PC-3 (cell line): ENCODE data around the gene ARHGEF25. TPM values are rescaled to one million over a fixed set of nuclear protein-coding genes. Genes with fewer than 3 reads are reported as not detected.

Experiments used
- ATAC-seq: fragments of 200-7000 bp; cut with Tn5 transposase; 2 replicates; pipeline ENCODE4 v1.9.1; 2020; ENCODE audit warnings: mild to moderate bottlenecking, moderate library complexity
- BruUV-seq: library from RNA; stranded (reverse); fragments of 400-500 nt; replicated peaks from 2 replicates; lab custom pipeline; 2021; lab: Mats Ljungman, UMichigan
- CTCF ChIA-PET: fragments of 300-600 bp; sonication (Branson Sonifier 250); formaldehyde crosslinking; loops from one replicate; lab custom pipeline; 2022; ENCODE audit warnings: antibody characterized with exemption; lab: Charles Lee
- POLR2A ChIA-PET: fragments of 300-600 bp; sonication (Branson Sonifier 250); formaldehyde crosslinking; loops from one replicate; lab custom pipeline; 2022; ENCODE audit warnings: antibody characterized with exemption; ENCODE audit not compliant: unreplicated experiment; lab: Charles Lee
- DNase-seq: peaks from one replicate; pipeline ENCODE4 v3.0.0-alpha.2; 2015
- H2AFZ ChIP-seq: fragments of 300-600 bp; sonication (generic); 2 replicates; pipeline ENCODE4 v1.6.0; 2016; ENCODE audit warnings: antibody characterized with exemption, low read length
- H3F3A ChIP-seq: fragments of 300-600 bp; sonication (generic); one replicate; pipeline ENCODE4 v1.6.0; 2017; ENCODE audit warnings: antibody characterized with exemption, low read length, control low read depth, mild to moderate bottlenecking; ENCODE audit not compliant: unreplicated experiment
- H3K27ac ChIP-seq: fragments of 300-600 bp; sonication (generic); 2 replicates; pipeline ENCODE4 v1.5.1; 2016; ENCODE audit warnings: mild to moderate bottlenecking, low read length
- H3K27me3 ChIP-seq: fragments of 300-600 bp; sonication (generic); 2 replicates; pipeline ENCODE4 v1.6.1; 2016; ENCODE audit warnings: low read length, mixed read lengths
- H3K36me3 ChIP-seq: fragments of 300-600 bp; sonication (generic); 2 replicates; pipeline ENCODE4 v1.6.1; 2016; ENCODE audit warnings: low read depth, mixed run types, low read length, mixed read lengths
- H3K4me1 ChIP-seq: fragments of 300-600 bp; sonication (generic); 2 replicates; pipeline ENCODE4 v1.5.1; 2016; ENCODE audit warnings: low read length; ENCODE audit not compliant: insufficient read depth
- H3K4me2 ChIP-seq: fragments of 300-600 bp; sonication (generic); 2 replicates; pipeline ENCODE4 v1.6.0; 2016; ENCODE audit warnings: low read length
- H3K4me3 ChIP-seq: fragments of 300-600 bp; sonication (generic); 2 replicates; pipeline ENCODE4 v1.5.1; 2016; ENCODE audit warnings: mild to moderate bottlenecking, low read length, mixed read lengths
- H3K79me2 ChIP-seq: fragments of 300-600 bp; sonication (generic); 2 replicates; pipeline ENCODE4 v1.6.1; 2017; ENCODE audit warnings: low read length, mixed read lengths
- H3K9ac ChIP-seq: fragments of 300-600 bp; sonication (generic); 2 replicates; pipeline ENCODE4 v1.6.0; 2016; ENCODE audit warnings: mild to moderate bottlenecking, low read length
- H3K9me2 ChIP-seq: fragments of 300-600 bp; sonication (generic); replicated peaks from 2 replicates; pipeline ENCODE4 v1.6.1; 2016; ENCODE audit warnings: mixed run types, low read length, mixed read lengths
- H3K9me3 ChIP-seq: fragments of 300-600 bp; sonication (generic); 2 replicates; pipeline ENCODE4 v1.6.1; 2016; ENCODE audit warnings: low read length, mixed read lengths
- H4K20me1 ChIP-seq: fragments of 300-600 bp; sonication (generic); 2 replicates; pipeline ENCODE4 v1.6.1; 2016; ENCODE audit warnings: low read length, mixed read lengths
- CTCF ChIP-seq: fragments of 300-600 bp; sonication (generic); conservative IDR thresholded peaks from 2 replicates; pipeline ENCODE4 v1.5.1; 2017; ENCODE audit warnings: antibody characterized with exemption, low read depth, mild to moderate bottlenecking, low read length
- EZH2 ChIP-seq: fragments of 300-600 bp; sonication (generic); IDR thresholded peaks from one replicate; pipeline ENCODE4 v1.6.1; 2017; ENCODE audit warnings: antibody characterized with exemption, mild to moderate bottlenecking, low read length; ENCODE audit not compliant: unreplicated experiment
- EZH2phosphoT487 ChIP-seq: fragments of 300-600 bp; sonication (generic); IDR thresholded peaks from 2 replicates; pipeline ENCODE4 v1.6.1; 2018; ENCODE audit warnings: mild to moderate bottlenecking, antibody characterized with exemption, low read length, borderline replicate concordance
- intact Hi-C: fragments of 100-400 bp; cut with micrococcal nuclease; formaldehyde crosslinking; loops from 2 replicates; pipeline ENCODE4 v1.9.0; 2023
- total RNA-seq: library from RNA; depleted of rRNA; stranded (reverse); fragments of >200 nt; gene quantifications from 2 replicates; pipeline ENCODE4 v1.2.3, GENCODE V29; 2014

ARHGEF25 gene
- total RNA-seq, 1 experiment from 2014 or later, result 10.0 TPM

DNA sequence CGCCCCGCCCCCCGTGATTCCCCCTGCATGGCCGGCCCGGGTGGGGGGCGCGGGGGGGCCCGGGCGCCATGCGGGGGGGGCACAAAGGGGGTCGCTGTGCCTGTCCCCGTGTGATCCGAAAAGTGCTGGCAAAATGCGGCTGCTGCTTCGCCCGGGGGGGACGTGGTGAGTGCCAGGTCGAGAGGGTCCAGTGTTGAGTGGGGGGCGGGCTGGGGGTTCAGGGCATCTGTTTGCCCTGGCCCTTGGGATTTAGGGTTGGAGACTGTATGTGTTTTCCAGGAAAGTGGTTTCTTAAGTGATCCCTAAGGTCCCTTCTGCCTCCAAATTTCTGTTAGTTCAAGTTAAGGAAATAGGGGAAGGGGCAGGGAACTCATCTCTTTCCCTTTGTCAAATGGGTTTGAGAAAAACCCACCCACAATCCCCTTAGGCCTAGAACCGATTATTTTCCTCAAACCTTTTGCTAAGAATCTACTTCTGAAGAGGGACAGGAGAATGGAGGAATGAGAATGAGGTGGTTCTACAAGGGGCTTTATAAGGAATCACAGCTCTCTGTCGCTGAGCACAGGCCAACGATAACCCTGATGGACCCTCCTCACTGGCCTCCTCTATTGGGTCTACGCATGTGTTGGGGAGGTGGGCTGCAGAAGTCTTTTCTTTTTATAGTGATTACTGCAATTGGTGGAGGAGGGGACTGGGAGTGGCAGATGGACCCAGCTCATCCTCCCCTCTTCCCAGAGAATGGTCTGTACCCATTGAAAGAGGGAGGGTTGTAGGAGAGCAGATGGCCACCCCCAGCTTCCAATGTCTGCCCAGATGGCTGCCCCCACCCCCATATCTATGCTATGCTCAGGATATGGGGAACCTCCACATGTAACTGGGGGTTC, 834 bp downstream of the ARHGEF25 start:
- H3K27me3 ChIP-seq, result no peaks in the 10 kb centered on the region
- intact Hi-C loops, result no loop called here
- peak overlapping the region; percentile 88 for H3K4me2 ChIP-seq
- ChIA-PET CTCF (interaction anchor here (0.6 kb wide), 1 partner anchor 122 kb away, joined by 3 read pairs; no protein-coding TSS in a partner anchor), POLR2A (no interaction called here)
- peak overlapping the region; percentile 78 for H3K4me3 ChIP-seq
- BruUV-seq, result TSS peak; percentile 72
- no peak for TF ChIP-seq EZH2phosphoT487
- TF ChIP-seq EZH2, result no peak
- TF ChIP-seq CTCF, result no peak
- DNase-seq (no peak), ATAC-seq (no peak)
- H2AFZ ChIP-seq, result peak overlapping the region; percentile 96; the same call in 1 of the 2 replicates
- H3K4me1 ChIP-seq, result peaks cover 9% of the 10 kb centered on the region; the same call in 1 of the 2 replicates
- no peaks in the 10 kb centered on the region for H4K20me1 ChIP-seq
- H3K79me2 ChIP-seq, result no peaks in the 10 kb centered on the region
- no peak overlapping the region for H3K27ac ChIP-seq
- H3F3A ChIP-seq, result no peaks in the 10 kb centered on the region
- peak overlapping the region; percentile 63; the same call in 1 of the 2 replicates for H3K9ac ChIP-seq
- H3K9me3 ChIP-seq, result no peaks in the 10 kb centered on the region
- H3K9me2 ChIP-seq, result no peaks in the 10 kb centered on the region
- H3K36me3 ChIP-seq, result no peaks in the 10 kb centered on the region

- H3K9me2 ChIP-seq, result no peaks in the 10 kb centered on the region
- no peaks in the 10 kb centered on the region for H3F3A ChIP-seq
- no peak overlapping the region for H3K4me3 ChIP-seq
- ATAC-seq (no peak), DNase-seq (no peak)
- TF ChIP-seq CTCF (no peak), EZH2phosphoT487 (no peak), EZH2 (no peak)
- H2AFZ ChIP-seq, result no peak overlapping the region
- H3K4me1 ChIP-seq, result peaks cover 9% of the 10 kb centered on the region; the same call in 1 of the 2 replicates
- intact Hi-C loops, result no loop called here
- H3K9ac ChIP-seq, result no peak overlapping the region
- no peaks in the 10 kb centered on the region for H3K36me3 ChIP-seq
- ChIA-PET POLR2A (no interaction called here), CTCF (no interaction called here)
- no peaks in the 10 kb centered on the region for H4K20me1 ChIP-seq
- H3K9me3 ChIP-seq, result no peaks in the 10 kb centered on the region
- no TSS peak for BruUV-seq
- H3K79me2 ChIP-seq, result no peaks in the 10 kb centered on the region
- H3K4me2 ChIP-seq, result no peak overlapping the region
- H3K27me3 ChIP-seq, result no peaks in the 10 kb centered on the region
- H3K27ac ChIP-seq, result no peak overlapping the region
These were observed 1.6 kb downstream of the ARHGEF25 start for GRCh38 chr12:57612711-57613426.
